ENCODE measurements around the gene FCER1G.

FCER1G gene

DNA sequence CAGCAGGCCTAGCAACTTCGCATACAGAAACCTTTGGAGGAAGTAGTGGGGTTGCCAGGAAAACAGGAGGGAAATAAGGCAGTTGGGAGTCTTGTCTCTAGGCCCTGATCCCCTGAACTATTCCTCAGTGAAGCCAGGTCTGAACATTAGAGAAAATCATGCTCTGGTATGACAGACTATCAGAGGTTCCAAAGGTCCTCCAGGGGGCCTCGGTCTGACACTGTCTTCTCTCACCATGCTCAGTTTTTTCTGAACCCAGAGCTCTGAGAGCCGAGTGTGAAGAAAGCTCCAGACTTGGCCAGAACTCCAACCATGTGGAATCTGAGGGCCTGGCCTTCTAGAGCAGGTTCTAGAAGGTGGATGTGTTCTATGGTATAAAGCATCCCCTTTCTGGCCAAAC is 14.8 kb downstream of the FCER1G start:
- TF ChIP-seq, protein P1, sequence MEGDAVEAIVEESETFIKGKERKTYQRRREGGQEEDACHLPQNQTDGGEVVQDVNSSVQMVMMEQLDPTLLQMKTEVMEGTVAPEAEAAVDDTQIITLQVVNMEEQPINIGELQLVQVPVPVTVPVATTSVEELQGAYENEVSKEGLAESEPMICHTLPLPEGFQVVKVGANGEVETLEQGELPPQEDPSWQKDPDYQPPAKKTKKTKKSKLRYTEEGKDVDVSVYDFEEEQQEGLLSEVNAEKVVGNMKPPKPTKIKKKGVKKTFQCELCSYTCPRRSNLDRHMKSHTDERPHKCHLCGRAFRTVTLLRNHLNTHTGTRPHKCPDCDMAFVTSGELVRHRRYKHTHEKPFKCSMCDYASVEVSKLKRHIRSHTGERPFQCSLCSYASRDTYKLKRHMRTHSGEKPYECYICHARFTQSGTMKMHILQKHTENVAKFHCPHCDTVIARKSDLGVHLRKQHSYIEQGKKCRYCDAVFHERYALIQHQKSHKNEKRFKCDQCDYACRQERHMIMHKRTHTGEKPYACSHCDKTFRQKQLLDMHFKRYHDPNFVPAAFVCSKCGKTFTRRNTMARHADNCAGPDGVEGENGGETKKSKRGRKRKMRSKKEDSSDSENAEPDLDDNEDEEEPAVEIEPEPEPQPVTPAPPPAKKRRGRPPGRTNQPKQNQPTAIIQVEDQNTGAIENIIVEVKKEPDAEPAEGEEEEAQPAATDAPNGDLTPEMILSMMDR (IDR thresholded peaks at IDR 0.05; ENCODE audit: low read depth, low read length) = no peak
- DNase-seq (ENCODE audit: low read depth in 2 of 2) = no peak
- H3K4me3 ChIP-seq (replicated peaks in 1 of 2; ENCODE audit: low read depth in 2 of 2, low read length in 2 of 2) = no peak overlapping the region

DNA sequence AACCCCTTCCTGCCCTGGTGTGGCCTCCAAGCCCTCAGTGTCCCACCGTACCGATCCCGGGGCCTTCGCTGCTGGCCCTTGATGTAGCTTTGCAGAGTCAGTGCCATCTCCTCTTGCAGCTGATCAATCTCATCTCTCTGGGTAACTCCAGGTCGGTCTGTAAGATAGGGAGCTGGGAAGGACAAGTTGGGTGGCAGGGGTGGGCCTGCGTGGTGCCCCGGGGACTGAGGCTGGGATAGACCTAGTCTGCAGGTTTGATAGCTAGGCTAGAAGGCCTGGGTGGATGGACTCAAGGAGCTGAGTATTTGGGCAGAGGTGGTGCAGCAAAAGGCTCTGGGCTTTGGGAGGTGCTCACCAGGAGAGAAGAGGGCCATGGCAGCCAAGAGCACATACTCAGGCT is 15.7 kb downstream of the FCER1G start:
- TF ChIP-seq, protein P1 (IDR thresholded peaks at IDR 0.05; ENCODE audit: low read depth, low read length) = no peak
- no peak for DNase-seq (ENCODE audit: low read depth in 2 of 2)
- H3K4me3 ChIP-seq (replicated peaks in 1 of 2; ENCODE audit: low read depth in 2 of 2, low read length in 2 of 2) = no peak overlapping the region

- H3K4me3 ChIP-seq (replicated peaks in 1 of 2; ENCODE audit: low read depth in 2 of 2, low read length in 2 of 2) = no peak overlapping the region
- TF ChIP-seq, protein P1 (IDR thresholded peaks at IDR 0.05; ENCODE audit: low read depth, low read length) = no peak
- DNase-seq (ENCODE audit: low read depth in 2 of 2) = no peak
Observed at GRCh38 chr1:161233102-161233501, 18.0 kb downstream of the FCER1G start.

DNA sequence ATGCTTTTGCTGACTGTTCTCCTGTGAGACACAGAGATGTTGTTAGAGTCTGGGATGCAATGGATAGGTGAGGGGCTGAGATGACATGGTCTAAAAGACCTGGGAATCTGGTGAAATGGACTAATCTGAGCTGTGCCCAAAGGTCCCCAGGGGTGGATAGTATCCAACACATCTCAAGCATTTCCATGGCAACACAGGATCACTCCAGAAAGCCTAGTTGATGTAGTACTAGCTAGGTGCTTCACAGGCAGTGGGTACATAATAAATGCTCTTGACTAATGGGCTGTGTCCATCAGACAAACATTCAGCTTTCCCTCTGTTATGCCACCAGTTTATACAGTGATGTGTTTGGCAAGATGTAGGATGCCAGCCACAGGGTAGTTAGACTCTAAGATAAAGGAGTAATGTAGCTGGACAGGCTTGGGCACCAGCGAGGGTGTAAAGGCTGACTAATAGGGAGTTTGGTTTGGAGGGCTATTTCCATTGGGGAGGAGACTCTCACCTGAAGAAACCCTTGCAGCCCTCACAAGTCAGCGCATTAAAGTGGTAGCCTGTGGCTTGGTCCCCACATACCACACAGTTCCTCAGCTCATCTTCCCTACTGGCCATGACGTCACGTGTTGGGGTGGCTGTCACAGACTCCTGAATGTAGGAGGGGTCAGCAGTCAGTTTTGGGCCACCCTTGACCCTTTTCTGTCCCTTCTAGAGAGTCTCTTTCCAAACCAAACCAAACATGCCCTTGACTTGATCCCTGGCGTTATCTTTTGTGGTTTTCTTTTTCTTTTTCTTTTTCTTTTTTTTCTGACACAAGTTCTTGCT is 21.1 kb downstream of the FCER1G start:
- no peak for DNase-seq (ENCODE audit: low read depth in 2 of 2)
- TF ChIP-seq, protein P1 (IDR thresholded peaks at IDR 0.05; ENCODE audit: low read depth, low read length) = no peak
- H3K4me3 ChIP-seq (replicated peaks in 1 of 2; ENCODE audit: low read depth in 2 of 2, low read length in 2 of 2) = no peak overlapping the region

- TF ChIP-seq, protein P1 (IDR thresholded peaks at IDR 0.05; ENCODE audit: low read depth, low read length) = no peak
- DNase-seq (ENCODE audit: low read depth in 2 of 2) = no peak
- no peak within 1 kb of the TSS for H3K4me3 ChIP-seq (replicated peaks in 1 of 2; ENCODE audit: low read depth in 2 of 2, low read length in 2 of 2)
Observed at GRCh38 chr1:161238039-161238473, 23.0 kb downstream of the FCER1G start, which contains the start of gene NR1I3. NR1I3 (minus strand) TSS chr1:161238203; CDS start chr1:161236565, 1,638 bp downstream.

DNA sequence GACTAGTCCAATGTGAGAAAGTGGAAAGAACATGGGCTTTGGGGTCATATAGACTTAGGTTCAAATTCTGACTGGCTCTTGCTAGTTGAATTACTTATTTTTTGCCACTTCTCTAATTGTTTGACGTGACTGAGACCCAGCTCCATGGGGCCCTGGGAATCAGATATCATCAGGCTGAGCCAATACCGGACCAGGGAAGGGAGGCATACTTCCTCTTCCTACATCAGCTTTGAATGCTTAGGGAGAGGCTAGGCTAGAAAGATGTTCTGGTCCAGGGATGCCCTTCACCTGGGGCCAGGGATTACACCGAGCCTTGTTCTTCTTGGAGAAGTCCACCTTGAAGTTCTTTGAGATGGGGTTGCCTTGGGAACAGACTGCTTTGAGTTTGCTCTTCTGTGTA is 26.6 kb downstream of the FCER1G start:
- TF ChIP-seq, protein P1 (IDR thresholded peaks at IDR 0.05; ENCODE audit: low read depth, low read length) = no peak
- no peak for DNase-seq (ENCODE audit: low read depth in 2 of 2)
- no peak overlapping the region for H3K4me3 ChIP-seq (replicated peaks in 1 of 2; ENCODE audit: low read depth in 2 of 2, low read length in 2 of 2)
